ENCODE data around the gene MAMSTR. TPM values are rescaled to one million over a fixed set of nuclear protein-coding genes. Genes with fewer than 3 reads are reported as not detected.

MAMSTR gene
- total and polyA plus RNA-seq, 9 of the 15 experiments (the other 6 are each of a cell fraction or from before 2014, with no cell fraction given) = 0.08 to 1.00 (median 0.40) TPM; not detected in 1

- TF ChIP-seq, protein P1, sequence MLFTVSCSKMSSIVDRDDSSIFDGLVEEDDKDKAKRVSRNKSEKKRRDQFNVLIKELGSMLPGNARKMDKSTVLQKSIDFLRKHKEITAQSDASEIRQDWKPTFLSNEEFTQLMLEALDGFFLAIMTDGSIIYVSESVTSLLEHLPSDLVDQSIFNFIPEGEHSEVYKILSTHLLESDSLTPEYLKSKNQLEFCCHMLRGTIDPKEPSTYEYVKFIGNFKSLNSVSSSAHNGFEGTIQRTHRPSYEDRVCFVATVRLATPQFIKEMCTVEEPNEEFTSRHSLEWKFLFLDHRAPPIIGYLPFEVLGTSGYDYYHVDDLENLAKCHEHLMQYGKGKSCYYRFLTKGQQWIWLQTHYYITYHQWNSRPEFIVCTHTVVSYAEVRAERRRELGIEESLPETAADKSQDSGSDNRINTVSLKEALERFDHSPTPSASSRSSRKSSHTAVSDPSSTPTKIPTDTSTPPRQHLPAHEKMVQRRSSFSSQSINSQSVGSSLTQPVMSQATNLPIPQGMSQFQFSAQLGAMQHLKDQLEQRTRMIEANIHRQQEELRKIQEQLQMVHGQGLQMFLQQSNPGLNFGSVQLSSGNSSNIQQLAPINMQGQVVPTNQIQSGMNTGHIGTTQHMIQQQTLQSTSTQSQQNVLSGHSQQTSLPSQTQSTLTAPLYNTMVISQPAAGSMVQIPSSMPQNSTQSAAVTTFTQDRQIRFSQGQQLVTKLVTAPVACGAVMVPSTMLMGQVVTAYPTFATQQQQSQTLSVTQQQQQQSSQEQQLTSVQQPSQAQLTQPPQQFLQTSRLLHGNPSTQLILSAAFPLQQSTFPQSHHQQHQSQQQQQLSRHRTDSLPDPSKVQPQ (CRISPR knock-in tag; IDR thresholded peaks at IDR 0.05; ENCODE audit: borderline replicate concordance) = no peak
- TF ChIP-seq BDP1 (IDR thresholded peaks at IDR 0.05; ENCODE audit: insufficient read depth, insufficient read length) = no peak
- TF ChIP-seq ZNF24 (IDR thresholded peaks at IDR 0.05) = no peak
- no peak for TF ChIP-seq RUNX1 (IDR thresholded peaks at IDR 0.05; ENCODE audit: low read depth)
- TF ChIP-seq, protein P2, sequence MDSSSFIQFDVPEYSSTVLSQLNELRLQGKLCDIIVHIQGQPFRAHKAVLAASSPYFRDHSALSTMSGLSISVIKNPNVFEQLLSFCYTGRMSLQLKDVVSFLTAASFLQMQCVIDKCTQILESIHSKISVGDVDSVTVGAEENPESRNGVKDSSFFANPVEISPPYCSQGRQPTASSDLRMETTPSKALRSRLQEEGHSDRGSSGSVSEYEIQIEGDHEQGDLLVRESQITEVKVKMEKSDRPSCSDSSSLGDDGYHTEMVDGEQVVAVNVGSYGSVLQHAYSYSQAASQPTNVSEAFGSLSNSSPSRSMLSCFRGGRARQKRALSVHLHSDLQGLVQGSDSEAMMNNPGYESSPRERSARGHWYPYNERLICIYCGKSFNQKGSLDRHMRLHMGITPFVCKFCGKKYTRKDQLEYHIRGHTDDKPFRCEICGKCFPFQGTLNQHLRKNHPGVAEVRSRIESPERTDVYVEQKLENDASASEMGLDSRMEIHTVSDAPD (CRISPR knock-in tag; IDR thresholded peaks at IDR 0.05) = no peak
- TF ChIP-seq, protein P3, sequence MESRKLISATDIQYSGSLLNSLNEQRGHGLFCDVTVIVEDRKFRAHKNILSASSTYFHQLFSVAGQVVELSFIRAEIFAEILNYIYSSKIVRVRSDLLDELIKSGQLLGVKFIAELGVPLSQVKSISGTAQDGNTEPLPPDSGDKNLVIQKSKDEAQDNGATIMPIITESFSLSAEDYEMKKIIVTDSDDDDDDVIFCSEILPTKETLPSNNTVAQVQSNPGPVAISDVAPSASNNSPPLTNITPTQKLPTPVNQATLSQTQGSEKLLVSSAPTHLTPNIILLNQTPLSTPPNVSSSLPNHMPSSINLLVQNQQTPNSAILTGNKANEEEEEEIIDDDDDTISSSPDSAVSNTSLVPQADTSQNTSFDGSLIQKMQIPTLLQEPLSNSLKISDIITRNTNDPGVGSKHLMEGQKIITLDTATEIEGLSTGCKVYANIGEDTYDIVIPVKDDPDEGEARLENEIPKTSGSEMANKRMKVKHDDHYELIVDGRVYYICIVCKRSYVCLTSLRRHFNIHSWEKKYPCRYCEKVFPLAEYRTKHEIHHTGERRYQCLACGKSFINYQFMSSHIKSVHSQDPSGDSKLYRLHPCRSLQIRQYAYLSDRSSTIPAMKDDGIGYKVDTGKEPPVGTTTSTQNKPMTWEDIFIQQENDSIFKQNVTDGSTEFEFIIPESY (CRISPR knock-in tag; IDR thresholded peaks at IDR 0.05) = no peak
These were observed 48.7 kb downstream of the MAMSTR start (continued) for GRCh38 chr19:48670699-48671445.

Measured in K562 (cell line).